Fibroblast of skin of left biceps (primary cell): Measurements from ENCODE around the gene SMPX.

Source experiments
- DNase-seq, 2 experiments: peaks; one replicate each; pipeline ENCODE4 v3.0.0-alpha.2; 2013; ENCODE audit warnings: low read depth in 2 of 2

SMPX gene

DNA sequence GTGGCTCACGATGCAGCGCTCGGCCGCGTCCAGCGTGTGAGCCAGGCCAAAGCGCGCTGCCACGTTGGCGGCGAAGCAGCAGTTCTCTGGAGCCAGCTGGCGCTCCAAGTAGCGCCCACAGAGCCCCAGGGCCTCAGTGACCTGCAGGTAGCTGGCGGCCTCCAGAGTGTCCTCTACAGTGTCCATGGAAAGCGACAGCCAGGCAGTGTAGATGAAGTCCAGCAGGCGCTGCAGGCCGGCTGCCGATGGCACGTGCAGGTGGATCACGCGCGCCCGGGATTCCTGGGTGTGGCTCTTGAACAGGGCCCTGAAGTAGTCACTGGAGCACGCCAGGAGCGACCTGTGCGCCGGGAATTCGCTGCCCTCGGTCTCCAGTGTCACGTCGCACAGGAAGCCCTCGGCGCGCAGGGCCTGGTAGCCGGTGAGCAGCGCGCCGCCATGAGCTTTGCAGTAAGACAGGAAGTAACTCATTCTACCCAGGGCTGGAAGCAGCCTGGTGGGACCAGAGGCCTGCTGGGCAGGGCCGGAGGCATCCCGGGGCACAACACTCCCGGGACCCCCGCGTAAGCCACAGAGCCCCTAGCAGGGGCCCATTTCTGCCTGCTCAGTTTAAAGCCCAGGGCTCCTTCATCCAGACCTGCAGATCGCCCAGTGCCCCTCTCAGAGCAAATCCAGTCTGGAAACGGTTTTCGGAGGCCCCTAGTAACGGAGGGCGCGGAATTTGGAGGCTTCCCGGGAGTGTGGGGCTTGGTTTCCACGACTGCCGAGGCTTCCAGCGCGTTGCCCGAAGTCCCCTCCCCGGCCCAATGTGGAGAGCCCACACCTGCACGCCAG is 100.4 kb downstream of the SMPX start:
- DNase-seq: no peak

DNA sequence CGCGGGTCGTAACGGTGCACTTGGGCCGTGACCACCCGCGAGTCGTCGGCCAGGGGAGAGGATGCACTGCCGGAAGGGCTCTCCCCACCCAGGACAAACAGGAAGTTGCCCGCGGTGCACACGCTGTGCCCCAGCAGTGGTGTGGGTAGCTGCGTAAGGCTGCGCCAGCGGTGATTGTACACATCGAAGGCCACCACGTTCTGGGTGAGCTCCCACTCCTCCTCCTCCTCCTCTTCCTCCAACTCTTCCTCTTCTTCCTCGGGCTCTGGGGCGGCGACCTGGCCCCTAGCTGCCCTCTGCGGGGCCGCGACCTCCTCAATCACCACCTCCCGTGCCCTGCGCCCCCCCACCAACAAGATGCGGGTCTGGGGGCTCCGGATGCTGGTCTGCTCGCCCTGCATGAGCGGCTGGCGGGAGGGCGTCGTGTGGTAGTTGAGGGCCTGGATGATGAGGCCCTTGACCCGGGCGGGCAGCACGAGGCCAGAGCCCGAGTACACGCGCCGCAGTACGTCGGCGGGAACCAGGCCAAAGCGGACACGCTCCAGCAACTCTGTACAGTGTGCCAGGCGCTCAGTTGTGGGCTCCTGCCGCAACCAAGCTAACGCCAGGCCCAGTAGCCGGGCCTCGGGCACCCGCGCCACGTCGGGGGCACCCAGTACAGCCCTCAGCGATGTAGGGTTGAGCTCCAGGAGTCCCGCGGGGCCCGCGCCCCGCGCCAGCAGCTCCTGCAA is 101.2 kb downstream of the SMPX start:
- no peak for DNase-seq
